Activated CD4-positive, alpha-beta T cell treated with anti-CD3 and anti-CD28 coated beads, Interleukin-10, Interleukin-2, amounts not matched to agents 100 ng/mL and 50 ng/mL, durations not matched to agents 16 hours and 8 hours (primary cell): ENCODE data around the gene GDI1.

Experiments used
- DNase-seq: peaks from one replicate; pipeline ENCODE4 v3.0.0-alpha.2; 2020

GDI1 gene

GRCh38 chrX:154409222-154409871 is 27.6 kb upstream of the GDI1 start, which contains the start of gene DNASE1L1:
TSS of gene DNASE1L1 (minus strand) at chrX:154409254. CDS start at chrX:154405568, 3,686 bp downstream.
- DNase-seq = peak; percentile 53

- peak; percentile 73 for DNase-seq
These were observed 25.0 kb upstream of the GDI1 start for GRCh38 chrX:154411981-154412340.

GRCh38 chrX:154412468-154412867 is 24.5 kb upstream of the GDI1 start:
- DNase-seq = peak; percentile 63

GRCh38 chrX:154413142-154413541 is 23.8 kb upstream of the GDI1 start:
- no peak for DNase-seq

GRCh38 chrX:154417157-154417556 is 19.8 kb upstream of the GDI1 start:
- DNase-seq = no peak

- DNase-seq = no peak
These were observed 17.8 kb upstream of the GDI1 start for GRCh38 chrX:154419189-154419588.

GRCh38 chrX:154419688-154420401 is 17.1 kb upstream of the GDI1 start:
- no peak for DNase-seq

GRCh38 chrX:154420402-154420756 is 16.6 kb upstream of the GDI1 start:
- DNase-seq = no peak

GRCh38 chrX:154426916-154427770 is 9.8 kb upstream of the GDI1 start:
- no peak for DNase-seq

- peak; percentile 95 for DNase-seq
These were observed 8.5 kb upstream of the GDI1 start, which contains the start of gene ATP6AP1 for GRCh38 chrX:154428176-154429171. TSS of gene ATP6AP1 (plus strand) at chrX:154428677. CDS start at chrX:154428693, 16 bp downstream.

- DNase-seq = no peak
These were observed 7.2 kb upstream of the GDI1 start for GRCh38 chrX:154429711-154430110.

GRCh38 chrX:154430479-154430878 is 6.5 kb upstream of the GDI1 start:
- DNase-seq = no peak

- DNase-seq = no peak
These were observed 6.0 kb upstream of the GDI1 start for GRCh38 chrX:154430916-154431315.

GRCh38 chrX:154431341-154431740 is 5.6 kb upstream of the GDI1 start:
- DNase-seq = no peak

- no peak for DNase-seq
These were observed 4.7 kb upstream of the GDI1 start for GRCh38 chrX:154432210-154432609.

GRCh38 chrX:154433605-154434004 is 3.3 kb upstream of the GDI1 start:
- no peak for DNase-seq

GRCh38 chrX:154434394-154435168 is 2.4 kb upstream of the GDI1 start:
- DNase-seq = no peak

GRCh38 chrX:154435171-154435733 is 1.7 kb upstream of the GDI1 start:
- DNase-seq = no peak

- peak; percentile 53 for DNase-seq
These were observed 476 bp upstream of the GDI1 start for GRCh38 chrX:154436374-154436982.
